H1 (cell line): ENCODE measurements around the gene EIF2B1.

Experiments used
- BRCA1 ChIP-seq: IDR thresholded peaks from 2 replicates; pipeline ENCODE4 v1.6.1; 2012; ENCODE audit warnings: low read depth, low read length, improper control_type of control experiment
- CHD2 ChIP-seq: IDR thresholded peaks from 2 replicates; pipeline ENCODE4 v1.6.1; 2012; ENCODE audit warnings: low read length, improper control_type of control experiment
- CTCF ChIP-seq, 3 experiments: IDR thresholded peaks; 1 replicate in 2 of 3; 2 replicates in 1 of 3; pipeline versions ENCODE4 v1.5.1 to v1.6.1; 2011; ENCODE audit warnings: low read length in 3 of 3, mild to moderate bottlenecking in 3 of 3, inconsistent platforms in 2 of 3, low read depth in 1 of 3, moderate library complexity in 1 of 3; ENCODE audit not compliant: insufficient read depth in 1 of 3; ENCODE audit errors: control extremely low read depth in 1 of 3
- GABPA ChIP-seq: IDR thresholded peaks from 2 replicates; pipeline ENCODE4 v1.6.1; 2011; ENCODE audit warnings: mild to moderate bottlenecking, low read length, moderate library complexity, borderline replicate concordance; ENCODE audit not compliant: insufficient read depth
- JUN ChIP-seq: IDR thresholded peaks from 2 replicates; pipeline ENCODE4 v1.6.1; 2011; ENCODE audit warnings: low read depth, mild to moderate bottlenecking, improper control_type of control experiment, low read length
- JUND ChIP-seq: IDR thresholded peaks from 2 replicates; pipeline ENCODE4 v1.6.1; 2011; ENCODE audit warnings: mild to moderate bottlenecking, improper control_type of control experiment, low read length
- MAFK ChIP-seq: IDR thresholded peaks from 2 replicates; pipeline ENCODE4 v1.6.1; 2012; ENCODE audit warnings: low read depth, mild to moderate bottlenecking, improper control_type of control experiment, low read length
- POLR2A ChIP-seq, 2 experiments: IDR thresholded peaks; 1 replicate in 1 of 2; 2 replicates in 1 of 2; pipeline ENCODE4 v1.6.1; 2011; ENCODE audit warnings: low read depth in 2 of 2, low read length in 2 of 2, mild to moderate bottlenecking in 2 of 2; ENCODE audit errors: control extremely low read depth in 1 of 2
- SP1 ChIP-seq: IDR thresholded peaks from 2 replicates; pipeline ENCODE4 v1.6.1; 2011; ENCODE audit warnings: low read depth, low read length
- SP2 ChIP-seq: IDR thresholded peaks from 2 replicates; pipeline ENCODE4 v1.6.1; 2012; ENCODE audit warnings: mild to moderate bottlenecking, low read length, inconsistent platforms
- SP4 ChIP-seq: IDR thresholded peaks from 2 replicates; pipeline ENCODE4 v1.6.1; 2012; ENCODE audit warnings: low read length, inconsistent platforms
- TAF1 ChIP-seq: IDR thresholded peaks from 2 replicates; pipeline ENCODE4 v1.6.1; 2011; ENCODE audit warnings: mild to moderate bottlenecking, low read depth, low read length
- USF2 ChIP-seq: IDR thresholded peaks from 2 replicates; pipeline ENCODE4 v1.6.1; 2011; ENCODE audit warnings: low read length, improper control_type of control experiment

GRCh38 chr12:123656392-123656791, 22.9 kb upstream of the EIF2B1 start:
- TF ChIP-seq BRCA1 = no peak
- TF ChIP-seq JUND = no peak
- TF ChIP-seq CHD2 = no peak
- no peak for TF ChIP-seq GABPA
- TF ChIP-seq CTCF (IDR thresholded peaks at IDR 0.05; ENCODE audit: control extremely low read depth in 1 of 3, insufficient read depth in 1 of 3, low read depth in 1 of 3, low read length in 3 of 3) = no peak
- TF ChIP-seq USF2 = no peak
- TF ChIP-seq MAFK = no peak
- no peak for TF ChIP-seq POLR2A (IDR thresholded peaks at IDR 0.05; ENCODE audit: control extremely low read depth in 1 of 2, low read depth in 2 of 2, low read length in 2 of 2)
- no peak for TF ChIP-seq SP2
- TF ChIP-seq SP4 = no peak
- TF ChIP-seq SP1 = no peak
- no peak for TF ChIP-seq JUN
- no peak for TF ChIP-seq TAF1
